Hematopoietic multipotent progenitor cell treated with erythropoietin and hydrocortisone succinate and interleukin-3 and kit ligand, for 6 days (in vitro differentiated cells): ENCODE data around the gene SLC29A2.

Source experiments
- DNase-seq: peaks from one replicate; pipeline ENCODE4 v3.0.0-alpha.2; 2015

Gene SLC29A2

GRCh38 chr11:66346476-66347424, 24.8 kb downstream of the SLC29A2 start:
- no peak for DNase-seq

- no peak for DNase-seq
Observed at GRCh38 chr11:66345316-66345649, 26.3 kb downstream of the SLC29A2 start.

- peak; percentile 98 for DNase-seq
Observed at GRCh38 chr11:66344550-66345315, 26.8 kb downstream of the SLC29A2 start, which contains the start of gene BRMS1. Gene BRMS1 (minus strand): TSS chr11:66345104. CDS start chr11:66342234, 2,870 bp downstream.

GRCh38 chr11:66343176-66343575, 28.4 kb downstream of the SLC29A2 start:
- DNase-seq, result no peak

DNA sequence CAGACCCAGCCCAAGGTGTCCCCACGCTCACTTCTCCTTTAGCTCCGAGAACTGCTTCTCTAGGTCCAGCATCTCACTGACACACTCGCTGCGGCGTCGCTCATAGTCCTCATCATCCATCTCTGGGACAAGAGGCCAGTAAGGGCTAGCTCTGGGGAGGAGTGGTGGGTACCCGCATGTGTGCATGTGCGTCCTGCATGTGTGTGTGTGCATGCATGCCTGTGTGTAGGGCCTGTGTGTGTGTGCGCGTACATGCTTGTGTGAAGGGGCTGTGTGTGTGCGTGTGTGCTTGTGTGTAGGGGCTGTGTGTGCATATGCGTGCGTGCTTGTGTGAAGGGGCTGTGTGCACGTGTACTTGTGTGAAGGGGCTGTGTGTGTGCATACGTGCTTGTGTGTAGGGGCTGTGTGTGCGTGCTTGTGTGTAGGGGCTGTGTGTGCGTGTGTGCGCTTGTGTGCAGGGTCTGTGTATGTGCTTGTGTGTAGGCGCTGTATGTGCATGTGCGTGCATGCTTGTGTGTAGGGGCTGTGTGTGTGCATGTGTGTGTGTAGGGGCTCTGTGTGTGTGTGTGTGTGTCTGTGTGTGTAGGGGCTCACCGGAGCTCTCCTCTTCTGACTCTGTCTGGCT, 29.9 kb downstream of the SLC29A2 start:
- DNase-seq, result no peak

DNA sequence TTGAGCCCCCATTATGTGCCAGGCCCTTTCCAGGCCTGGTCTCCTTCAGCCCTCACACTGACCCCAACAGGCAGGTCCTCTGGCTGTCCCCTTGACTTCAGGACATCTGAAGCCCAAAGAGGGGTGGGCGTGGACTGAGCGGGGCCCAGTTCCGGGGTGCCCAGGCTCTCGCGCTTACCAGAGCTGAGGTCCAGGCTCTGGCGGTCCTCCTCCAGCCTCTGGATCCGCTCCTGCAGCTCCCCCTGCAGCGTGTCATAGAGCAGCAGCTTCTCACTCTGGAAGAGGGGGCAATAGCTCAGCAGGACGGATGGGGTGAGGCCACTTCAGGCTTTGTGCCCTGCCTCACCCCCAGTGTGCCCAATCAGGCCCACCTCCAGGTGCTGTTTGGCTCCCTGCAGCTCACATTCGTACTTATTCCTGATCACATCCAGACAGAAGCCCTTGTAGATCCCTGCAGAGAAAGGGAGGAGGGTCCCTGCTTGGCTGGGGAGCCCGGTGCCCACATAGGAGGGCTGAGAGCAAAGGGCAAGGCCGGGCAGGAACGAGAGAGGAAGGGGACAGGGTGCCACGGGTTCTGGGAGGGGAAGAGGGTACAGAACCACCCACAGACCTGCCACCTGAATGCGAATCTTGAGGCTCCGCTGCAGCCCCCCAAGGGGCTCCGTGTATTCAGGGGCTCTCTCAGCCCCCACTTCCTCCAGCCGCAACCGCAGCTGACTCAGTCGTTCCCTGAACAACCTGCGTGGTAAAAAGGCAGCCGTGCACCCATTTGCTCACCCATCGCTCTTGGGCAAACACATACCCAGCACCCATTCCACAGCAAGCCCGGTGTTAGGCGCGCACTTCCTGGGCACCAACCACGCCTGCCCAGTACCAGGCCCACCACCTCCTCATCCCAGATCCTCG, 30.7 kb downstream of the SLC29A2 start:
- DNase-seq, result no peak

DNA sequence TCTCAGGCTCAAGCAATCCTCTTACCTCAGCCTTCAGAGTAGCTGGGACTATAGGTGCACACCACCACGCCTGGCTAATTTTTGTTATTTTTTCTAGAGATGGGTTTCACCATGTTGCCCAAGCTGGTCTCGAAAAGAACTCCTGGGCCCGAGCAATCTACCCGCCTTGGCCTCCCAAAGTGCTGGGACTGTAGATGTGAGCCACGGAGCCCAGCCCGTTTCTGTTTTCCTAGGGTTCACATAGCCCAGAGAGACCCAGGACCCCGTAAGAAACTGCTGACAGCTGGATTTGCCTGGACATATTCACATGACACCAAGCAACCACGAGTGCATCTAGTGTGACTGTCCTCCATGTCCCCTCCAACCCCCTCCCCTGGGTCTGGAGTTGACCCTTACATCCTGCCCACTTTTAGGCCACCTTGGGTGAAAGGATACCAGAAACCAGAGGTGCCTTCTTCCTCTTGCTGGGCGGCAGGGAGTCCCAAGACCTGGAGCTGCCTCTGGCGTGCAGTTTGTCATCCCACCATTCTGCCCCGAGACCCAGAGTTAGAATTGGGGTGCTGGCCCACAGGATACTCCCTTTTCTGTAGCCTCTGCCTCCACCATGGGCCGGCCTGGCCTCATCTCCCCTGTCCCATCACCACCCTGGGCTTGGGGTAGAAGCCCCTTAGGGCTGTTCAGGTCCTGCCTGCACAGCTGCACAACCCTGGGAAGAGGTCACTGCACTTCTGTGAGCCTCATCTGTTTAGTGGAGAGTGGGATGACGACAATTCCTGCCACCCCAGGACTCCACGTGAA, 31.7 kb downstream of the SLC29A2 start:
- DNase-seq, result no peak

DNA sequence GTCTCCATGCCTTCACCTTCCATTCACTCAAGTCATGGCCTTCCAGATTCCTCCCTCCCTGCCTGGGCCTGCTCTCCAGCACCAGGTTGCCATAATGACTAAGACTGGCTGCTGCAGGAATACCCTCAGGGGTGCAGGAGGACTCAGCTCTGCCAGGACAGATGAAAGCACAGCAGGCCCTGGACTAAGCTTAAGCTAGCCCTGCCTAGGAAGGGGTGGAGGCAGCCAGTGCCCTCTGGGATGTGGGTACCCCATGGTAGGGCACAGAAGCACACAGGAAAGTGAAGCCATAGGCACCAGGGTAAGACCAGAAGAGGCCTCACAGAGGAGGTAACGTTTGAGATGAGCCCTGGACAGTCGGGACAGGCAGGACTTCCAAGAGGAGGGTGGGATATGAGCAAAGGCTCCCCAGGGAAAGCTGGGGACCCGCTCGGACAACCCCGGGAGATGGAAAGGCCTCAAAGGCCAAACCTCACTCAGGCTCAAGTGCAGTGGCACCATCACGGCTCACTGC, 32.3 kb downstream of the SLC29A2 start:
- DNase-seq, result no peak

DNA sequence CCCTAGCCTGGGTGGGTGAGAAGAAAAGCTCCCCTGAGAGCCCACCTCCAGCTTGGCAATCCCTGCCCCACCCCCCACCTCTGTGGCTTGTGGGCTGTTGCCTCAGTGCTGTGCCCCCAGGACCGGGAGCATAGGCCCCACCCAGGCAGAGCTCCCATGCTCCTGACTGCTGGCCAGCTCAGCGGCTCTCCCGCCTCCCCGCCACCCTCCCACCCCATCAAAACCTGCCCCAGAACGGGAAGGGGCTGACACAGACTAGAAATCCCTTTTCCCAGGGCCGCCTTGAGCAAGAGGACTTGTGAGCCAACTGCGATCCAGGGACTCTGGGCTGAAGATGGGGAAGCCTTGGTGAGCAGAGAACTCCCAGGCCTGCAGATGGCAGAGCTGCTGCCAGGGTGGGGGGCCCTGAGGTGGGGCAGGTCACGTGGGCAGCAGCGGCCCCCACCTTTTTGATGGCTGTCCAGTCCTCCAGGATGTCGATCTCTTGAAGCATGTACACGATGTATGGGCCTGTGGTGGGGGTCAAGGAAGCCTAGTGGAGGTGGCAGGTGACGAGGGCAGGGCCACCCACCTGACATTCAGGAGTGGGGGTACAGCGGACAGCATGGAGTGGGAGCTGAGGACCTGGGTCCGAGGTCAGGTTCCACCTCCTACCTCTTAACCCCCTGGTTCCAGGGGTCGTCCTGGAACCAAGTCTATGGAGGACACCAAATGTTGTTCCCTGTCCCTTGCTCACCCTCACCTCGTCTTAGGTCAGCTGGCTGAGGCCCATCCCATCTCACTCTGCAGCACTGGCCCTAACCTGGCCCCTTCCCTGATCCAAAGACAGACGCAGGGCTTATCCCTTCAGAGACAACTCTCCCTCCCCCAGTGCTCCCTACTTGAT, 33.0 kb downstream of the SLC29A2 start:
- DNase-seq, result no peak

DNA sequence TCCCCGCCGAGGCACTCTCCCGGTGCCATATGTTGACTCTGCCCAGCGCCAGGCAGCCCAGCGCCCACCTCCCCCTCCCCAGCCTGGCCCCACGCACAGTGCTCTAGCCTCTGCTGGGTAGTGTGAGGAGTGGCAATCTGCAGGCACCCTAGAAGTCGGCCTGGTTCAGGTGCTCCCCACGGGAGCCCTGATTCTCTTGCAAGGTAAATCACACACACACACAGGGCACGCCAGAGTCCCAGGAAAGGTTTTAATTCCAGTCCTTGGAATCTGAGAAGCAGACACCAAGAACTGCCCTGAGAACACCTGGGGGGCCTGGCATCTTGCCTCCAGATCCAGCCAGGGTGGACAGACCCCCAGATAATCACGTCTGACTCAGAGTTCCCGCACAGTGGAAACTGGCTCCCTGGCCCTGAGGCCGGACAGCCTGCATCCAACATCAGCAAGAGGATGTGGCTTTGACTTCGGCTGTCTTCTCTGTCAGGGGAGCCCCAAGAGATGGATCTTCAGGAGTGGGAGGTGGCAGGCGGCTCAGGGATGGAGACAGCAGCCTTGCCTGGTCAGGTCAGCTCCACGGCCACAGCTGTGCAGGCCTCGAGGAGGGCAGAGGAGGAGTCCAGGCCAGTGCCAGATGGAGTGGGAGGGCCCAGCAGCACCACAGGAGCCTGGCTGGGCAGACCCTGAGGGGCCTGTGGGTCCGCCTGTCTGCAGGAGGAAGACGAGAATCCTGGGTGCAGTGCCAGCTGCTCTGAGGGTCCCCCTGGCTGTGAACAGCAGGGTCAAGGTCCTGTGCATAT, 34.3 kb downstream of the SLC29A2 start:
- no peak for DNase-seq

DNA sequence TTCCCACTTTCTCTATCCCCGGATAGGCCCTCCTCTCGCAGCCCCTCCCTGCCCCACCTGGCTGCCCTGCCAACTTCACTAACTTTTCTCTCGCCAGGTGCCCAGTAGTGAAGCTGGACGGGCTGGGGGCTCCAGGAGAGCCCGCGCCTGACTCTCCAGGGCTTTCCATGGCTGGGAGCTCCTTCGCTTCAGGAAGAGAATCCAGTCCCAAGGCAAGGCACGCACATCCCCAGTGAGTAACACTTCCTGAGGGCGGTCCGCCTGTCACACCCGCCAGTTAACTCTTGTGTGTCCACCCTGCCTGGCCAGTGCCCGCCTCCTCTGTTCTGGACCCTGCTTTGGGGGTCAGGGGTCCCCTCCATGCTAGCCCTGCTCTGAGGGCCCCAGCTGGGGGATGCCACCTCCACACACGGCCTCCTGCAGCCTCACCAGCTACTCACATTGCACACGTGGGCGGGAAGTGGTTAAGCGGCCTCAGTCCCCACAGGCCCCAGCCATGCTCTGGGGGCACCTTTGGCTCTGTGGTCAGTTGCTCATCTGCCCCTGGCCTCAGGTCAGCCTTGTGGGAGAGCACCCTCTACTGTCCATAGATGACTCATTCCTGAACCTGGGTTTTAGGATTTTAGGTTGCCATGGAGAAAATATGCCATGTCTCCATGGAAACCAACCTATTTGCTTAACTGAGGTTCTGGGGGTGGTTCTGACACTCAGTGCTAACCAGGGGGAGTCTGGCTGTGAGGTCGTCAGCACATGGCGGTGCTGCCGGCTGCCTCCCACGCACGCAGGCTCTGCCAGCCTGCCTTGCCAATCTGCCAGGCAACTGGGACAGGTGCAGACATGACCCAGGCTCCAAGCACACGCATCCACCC, 35.1 kb downstream of the SLC29A2 start, which contains the start of gene RIN1:
TSS of gene RIN1 (minus strand) at position 201 of the 869 bp plus-strand sequence. CDS start at position 169, 32 bp downstream.
- peak; percentile 58 for DNase-seq

- DNase-seq, result no peak
Observed at GRCh38 chr11:66335531-66336233, 35.9 kb downstream of the SLC29A2 start.

GRCh38 chr11:66334605-66335442, 36.7 kb downstream of the SLC29A2 start:
- DNase-seq, result no peak

DNA sequence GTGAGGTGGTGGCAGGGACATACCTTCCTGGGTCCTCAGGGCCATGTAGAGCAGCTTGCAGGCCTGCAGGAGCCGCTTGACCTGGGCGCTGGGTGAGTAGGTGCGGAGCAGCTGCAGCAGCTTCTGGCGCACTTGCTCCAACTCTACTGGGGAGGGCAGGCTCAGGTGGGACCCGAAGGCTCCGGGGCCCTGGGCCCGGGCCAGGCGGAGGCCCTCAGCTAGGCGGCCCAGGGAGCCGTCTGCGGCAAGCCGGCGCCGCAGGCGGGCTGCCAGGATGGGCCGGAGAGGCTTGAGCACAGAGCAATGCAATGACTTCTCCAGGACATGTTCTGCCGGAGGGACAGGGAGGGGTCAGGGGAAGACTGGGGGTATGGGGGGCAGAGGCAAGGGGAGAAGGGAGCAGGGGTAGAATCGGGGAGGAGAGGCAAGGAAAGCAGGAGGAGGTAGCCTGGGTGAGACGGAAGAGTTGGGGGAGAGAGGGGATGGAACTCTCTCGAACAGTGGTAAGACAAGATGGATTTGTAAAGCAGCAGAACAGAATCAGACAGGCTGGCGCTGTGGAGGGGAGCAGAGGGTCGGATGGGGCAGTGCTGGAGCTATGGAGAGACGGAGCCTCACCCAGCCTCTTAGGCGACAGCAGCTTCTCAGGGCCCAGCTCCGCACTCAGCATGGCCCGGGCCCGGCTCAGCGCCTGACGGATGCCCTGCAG, 37.5 kb downstream of the SLC29A2 start:
- DNase-seq, result no peak

DNA sequence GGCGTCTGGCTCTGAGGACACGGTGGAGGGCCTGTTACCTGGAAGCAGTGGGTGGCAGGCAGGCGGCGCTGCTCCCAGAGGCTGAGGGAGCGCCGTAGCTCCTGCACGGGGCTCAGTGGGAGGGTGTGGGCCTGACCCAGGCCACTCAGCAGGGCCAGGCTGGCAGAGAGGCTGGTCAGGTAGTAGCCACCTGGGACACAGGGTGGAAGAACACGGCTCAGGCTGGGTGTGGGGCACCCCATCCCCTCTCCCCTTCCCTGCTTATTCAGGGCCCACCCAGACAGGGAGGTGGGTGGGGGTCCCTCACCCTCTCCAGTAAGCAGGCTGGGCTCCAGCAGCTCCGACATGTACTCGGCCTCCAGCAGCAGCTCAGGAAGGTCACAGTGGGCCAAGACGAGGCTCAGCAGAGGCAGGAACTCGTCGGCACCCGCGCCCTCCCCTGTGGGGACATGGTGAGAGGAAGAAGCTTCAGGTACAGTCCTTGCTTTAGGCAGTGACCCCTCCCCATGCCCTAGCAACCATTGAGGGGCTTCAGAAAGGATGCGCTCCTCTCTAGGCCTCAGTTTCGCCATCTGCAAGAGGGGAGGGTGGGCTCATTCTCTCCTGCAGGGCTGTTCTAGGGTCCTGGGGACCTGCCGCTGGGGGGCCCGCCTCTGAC, 38.2 kb downstream of the SLC29A2 start:
- DNase-seq, result no peak
